ENCODE results near the gene EPB42. TPM values are rescaled to one million over a fixed set of nuclear protein-coding genes. Genes with fewer than 3 reads are reported as not detected.
"Not testable (repeated sequence)": the region's sequence is repeated elsewhere in the genome, so short reads cannot be mapped to it uniquely, and the experiment has no call there.

EPB42 gene
- total and polyA plus RNA-seq, 7 donors: 0.52 TPM; not detected in 6

DNA sequence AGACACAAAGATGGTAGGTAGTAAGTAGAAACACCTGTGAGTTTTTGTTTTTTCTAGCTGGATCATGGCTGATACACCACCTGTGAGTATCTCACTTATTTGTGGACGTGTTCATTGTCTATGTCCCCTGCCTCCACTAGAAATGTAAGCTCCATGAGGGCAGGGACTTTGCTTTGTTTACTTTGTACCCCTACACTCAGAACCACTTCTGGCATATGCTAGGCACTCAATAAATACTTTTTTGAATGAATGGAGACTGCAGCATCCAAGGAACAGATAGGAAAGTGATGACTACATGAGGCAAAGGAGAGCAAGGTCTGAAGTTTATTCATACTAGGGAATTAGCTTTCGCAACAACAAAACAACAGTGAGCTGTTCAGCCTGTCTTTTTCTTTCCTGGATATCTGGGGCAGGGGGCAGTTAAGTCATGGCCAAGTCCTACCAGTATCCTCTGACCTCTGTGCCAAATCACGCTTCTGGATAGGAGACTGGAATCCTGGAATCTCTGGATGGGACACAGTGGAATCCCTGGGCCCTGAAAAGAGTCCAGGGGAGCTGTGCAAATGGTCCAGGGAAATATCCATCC, 11.6 kb upstream of the EPB42 start:
- H3K27ac ChIP-seq: no peak overlapping the region
- H3K4me1 ChIP-seq: peaks cover 12% of the 10 kb centered on the region
- ATAC-seq: no peak
- TF ChIP-seq, protein P1, sequence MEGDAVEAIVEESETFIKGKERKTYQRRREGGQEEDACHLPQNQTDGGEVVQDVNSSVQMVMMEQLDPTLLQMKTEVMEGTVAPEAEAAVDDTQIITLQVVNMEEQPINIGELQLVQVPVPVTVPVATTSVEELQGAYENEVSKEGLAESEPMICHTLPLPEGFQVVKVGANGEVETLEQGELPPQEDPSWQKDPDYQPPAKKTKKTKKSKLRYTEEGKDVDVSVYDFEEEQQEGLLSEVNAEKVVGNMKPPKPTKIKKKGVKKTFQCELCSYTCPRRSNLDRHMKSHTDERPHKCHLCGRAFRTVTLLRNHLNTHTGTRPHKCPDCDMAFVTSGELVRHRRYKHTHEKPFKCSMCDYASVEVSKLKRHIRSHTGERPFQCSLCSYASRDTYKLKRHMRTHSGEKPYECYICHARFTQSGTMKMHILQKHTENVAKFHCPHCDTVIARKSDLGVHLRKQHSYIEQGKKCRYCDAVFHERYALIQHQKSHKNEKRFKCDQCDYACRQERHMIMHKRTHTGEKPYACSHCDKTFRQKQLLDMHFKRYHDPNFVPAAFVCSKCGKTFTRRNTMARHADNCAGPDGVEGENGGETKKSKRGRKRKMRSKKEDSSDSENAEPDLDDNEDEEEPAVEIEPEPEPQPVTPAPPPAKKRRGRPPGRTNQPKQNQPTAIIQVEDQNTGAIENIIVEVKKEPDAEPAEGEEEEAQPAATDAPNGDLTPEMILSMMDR (IDR thresholded peaks at IDR 0.05): no peak
- intact Hi-C loops (cut with DNase I): no loop called here
- WGBS, 3 donors: 86 to 93% (median 92%) methylated on average over 3 of the region's 3 CpGs
- no peaks in the 10 kb centered on the region for H3K9me3 ChIP-seq
- DNase-seq: no peak
- no peaks in the 10 kb centered on the region for H3K27me3 ChIP-seq (ENCODE audit: insufficient read depth in 3 of 3, low read length in 2 of 3)
- H3K36me3 ChIP-seq (ENCODE audit: insufficient read depth in 1 of 2, low read depth in 1 of 2): no peaks in the 10 kb centered on the region
- no peak overlapping the region for H3K4me3 ChIP-seq

DNA sequence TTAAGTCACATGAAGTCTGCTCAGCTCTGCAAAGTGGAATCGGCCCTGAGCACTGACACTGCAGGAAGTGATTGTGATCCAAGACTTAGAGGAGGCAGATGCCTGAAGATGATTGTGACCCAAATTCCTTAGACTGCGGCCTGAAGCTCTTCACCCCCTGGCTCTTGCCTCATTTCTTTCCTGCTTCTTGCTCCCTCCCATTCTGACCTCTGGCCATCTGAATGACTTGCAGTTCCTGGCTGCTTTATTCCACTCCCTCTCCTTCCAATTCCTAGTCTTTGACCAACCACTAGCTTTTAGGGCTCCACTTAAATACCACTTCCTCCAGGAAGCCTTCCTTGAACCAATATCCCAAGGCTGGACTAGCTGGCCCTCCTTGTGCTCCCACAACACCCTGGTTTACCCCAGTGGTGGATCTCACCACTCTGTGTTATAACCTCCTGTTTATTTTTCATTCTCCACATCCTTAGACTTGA, 9.9 kb upstream of the EPB42 start:
- 13 to 52% (median 21%) methylated on average over 2 of the region's 2 CpGs for WGBS, 3 donors
- intact Hi-C loops (cut with DNase I): no loop called here
- Histone ChIP-seq H3K27ac (peak overlapping the region; percentile 38), H3K36me3 (ENCODE audit: insufficient read depth in 1 of 2, low read depth in 1 of 2) (no peaks in the 10 kb centered on the region), H3K4me3 (no peak overlapping the region), H3K9me3 (no peaks in the 10 kb centered on the region), H3K27me3 (ENCODE audit: insufficient read depth in 3 of 3, low read length in 2 of 3) (no peaks in the 10 kb centered on the region), H3K4me1 (peaks cover 12% of the 10 kb centered on the region)
- DNase-seq (peak in 1 of 2 donors; percentile 23), ATAC-seq (peak; percentile 57 to 78 (median 73))
- TF ChIP-seq, protein P1 (IDR thresholded peaks at IDR 0.05): no peak

DNA sequence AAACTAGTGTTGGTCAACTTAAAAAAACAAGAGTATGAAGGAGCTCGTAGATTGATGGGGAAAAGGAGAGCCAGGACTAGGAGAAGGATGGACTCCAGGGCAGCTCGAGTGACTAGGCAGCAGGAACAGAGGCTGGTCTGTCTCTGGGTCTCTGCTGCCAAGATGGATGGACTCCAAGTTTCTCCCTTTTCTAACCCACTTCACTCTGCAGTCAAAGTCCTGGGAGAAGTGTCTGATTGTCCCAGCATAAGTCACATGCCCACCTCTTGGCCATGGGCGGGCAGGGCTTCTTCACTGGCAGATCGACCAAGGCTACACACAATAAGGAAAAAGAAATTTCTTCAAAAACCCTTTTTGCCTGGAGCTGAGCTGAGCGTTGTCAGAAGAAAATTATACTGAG, 9.2 kb upstream of the EPB42 start:
- DNase-seq (no peak), ATAC-seq (no peak)
- 56 to 83% (median 66%) methylated on average over 5 of the region's 5 CpGs for WGBS, 3 donors
- intact Hi-C loops (cut with DNase I): no loop called here
- TF ChIP-seq, protein P1 (IDR thresholded peaks at IDR 0.05): no peak
- peaks cover 12% of the 10 kb centered on the region for H3K4me1 ChIP-seq
- no peaks in the 10 kb centered on the region for H3K27me3 ChIP-seq (ENCODE audit: insufficient read depth in 3 of 3, low read length in 2 of 3)
- no peaks in the 10 kb centered on the region for H3K36me3 ChIP-seq (ENCODE audit: insufficient read depth in 1 of 2, low read depth in 1 of 2)
- no peak overlapping the region for H3K4me3 ChIP-seq
- H3K9me3 ChIP-seq: no peaks in the 10 kb centered on the region
- H3K27ac ChIP-seq: peak overlapping the region; percentile 38

DNA sequence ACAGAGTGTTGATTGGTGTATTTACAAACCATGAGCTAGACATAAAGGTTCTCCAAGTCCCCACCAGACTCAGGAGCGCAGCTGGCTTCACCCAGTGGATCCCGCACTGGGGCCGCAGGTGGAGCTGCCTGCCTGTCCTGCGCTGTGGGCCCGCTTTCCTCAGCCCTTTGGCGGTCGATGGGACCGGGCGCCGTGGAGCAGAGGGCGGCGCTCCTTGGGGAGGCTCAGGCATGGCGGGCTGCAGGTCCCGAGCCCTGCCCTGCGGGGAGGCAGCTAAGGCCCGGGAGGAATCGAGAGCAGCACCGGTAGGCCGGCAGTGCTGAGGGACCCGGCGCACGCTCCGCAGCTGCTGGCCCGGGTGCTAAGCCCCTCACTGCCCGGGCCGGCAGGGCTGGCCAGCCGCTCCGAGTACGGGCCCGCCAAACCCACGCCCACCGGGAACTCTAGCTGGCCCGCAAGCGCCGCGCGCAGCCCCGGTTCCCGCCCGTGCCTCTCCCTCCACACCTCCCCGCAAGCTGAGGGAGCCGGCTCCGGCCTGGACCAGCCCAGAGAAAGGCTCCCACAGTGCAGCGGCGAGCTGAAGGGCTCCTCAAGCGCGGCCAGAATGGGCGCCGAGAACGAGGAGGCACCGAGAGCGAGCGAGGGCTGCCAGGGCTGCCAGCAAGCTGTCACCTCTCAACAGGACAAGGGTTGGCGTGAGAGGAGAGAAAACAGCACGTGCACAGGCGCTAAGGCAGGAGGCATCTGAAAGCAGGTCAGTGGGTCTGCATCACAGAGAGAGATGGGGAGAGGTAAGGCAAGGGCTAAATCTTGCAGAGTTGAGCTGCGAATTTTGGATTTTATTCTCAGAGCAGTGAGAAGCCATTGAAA, 5.9 kb upstream of the EPB42 start:
- Histone ChIP-seq H3K27me3 (ENCODE audit: insufficient read depth in 3 of 3, low read length in 2 of 3) (no peaks in the 10 kb centered on the region), H3K36me3 (ENCODE audit: insufficient read depth in 1 of 2, low read depth in 1 of 2) (no peaks in the 10 kb centered on the region), H3K27ac (no peak overlapping the region), H3K4me1 (peaks cover 12% of the 10 kb centered on the region), H3K4me3 (no peak overlapping the region), H3K9me3 (no peaks in the 10 kb centered on the region)
- TF ChIP-seq, protein P1 (IDR thresholded peaks at IDR 0.05): no peak
- no peak for DNase-seq
- WGBS, 3 donors: 95 to 98% (median 97%) methylated on average over 36 to 57 of the region's 57 CpGs
- ATAC-seq: no peak
- intact Hi-C loops (cut with DNase I): no loop called here

DNA sequence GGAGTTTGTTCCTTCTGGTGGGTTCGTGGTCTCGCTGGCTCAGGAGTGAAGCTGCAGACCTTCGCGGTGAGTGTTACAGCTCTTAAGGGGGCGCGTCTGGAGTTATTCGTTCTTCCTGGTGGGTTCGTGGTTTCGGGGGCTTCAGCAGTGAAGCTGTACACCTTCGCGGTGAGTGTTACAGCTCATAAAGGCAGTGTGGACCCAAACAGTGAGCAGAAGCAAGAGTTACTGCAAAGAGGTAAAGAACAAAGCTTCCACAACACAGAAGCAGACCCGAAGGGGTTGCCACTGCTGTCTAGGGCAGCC, 5.1 kb upstream of the EPB42 start:
- not testable (repeated sequence) for H3K4me3 ChIP-seq; H3K4me1 ChIP-seq; ATAC-seq; DNase-seq; H3K36me3 ChIP-seq (ENCODE audit: insufficient read depth in 1 of 2, low read depth in 1 of 2); H3K27me3 ChIP-seq (ENCODE audit: insufficient read depth in 3 of 3, low read length in 2 of 3); H3K9me3 ChIP-seq; H3K27ac ChIP-seq
- WGBS, 3 donors: 90 to 93% (median 92%) methylated on average over 12 of the region's 12 CpGs
- intact Hi-C loops (cut with DNase I): loop anchor here (1.0 to 2.0 kb wide), 2 partner anchors 60 to 61 kb away; no protein-coding TSS in a partner anchor

Data from psoas muscle (tissue), 8 donors.